ENCODE results near the gene ANK2.

ANK2 gene

DNA sequence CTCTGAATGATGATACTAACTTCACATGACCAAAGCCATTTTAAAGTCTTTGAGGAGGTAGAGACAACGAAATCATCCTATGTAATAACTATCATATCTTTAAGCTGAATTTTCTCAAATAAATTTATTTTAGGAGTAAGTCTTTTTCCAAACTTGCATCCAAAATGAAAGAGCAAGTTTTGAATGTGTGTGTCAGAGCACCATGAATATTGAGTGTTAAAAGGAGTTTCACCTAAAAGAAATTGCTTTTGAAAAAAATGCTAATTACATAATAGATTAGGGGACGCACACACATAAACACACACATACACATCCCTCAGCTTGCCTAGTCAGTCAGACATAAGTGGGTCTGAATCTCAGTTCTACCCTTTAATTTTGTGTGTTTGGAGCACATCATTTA, 1.9 kb downstream of the ANK2 start:
- no peak for TF ChIP-seq CTCF (IDR thresholded peaks at IDR 0.05)

GRCh38 chr4:113052379-113052951, 3.0 kb downstream of the ANK2 start:
- no peak for TF ChIP-seq CTCF (IDR thresholded peaks at IDR 0.05)

- TF ChIP-seq CTCF (IDR thresholded peaks at IDR 0.05): no peak
Observed at GRCh38 chr4:113053883-113054282, 4.4 kb downstream of the ANK2 start.

GRCh38 chr4:113056318-113056717, 6.9 kb downstream of the ANK2 start:
- no peak for TF ChIP-seq CTCF (IDR thresholded peaks at IDR 0.05)

DNA sequence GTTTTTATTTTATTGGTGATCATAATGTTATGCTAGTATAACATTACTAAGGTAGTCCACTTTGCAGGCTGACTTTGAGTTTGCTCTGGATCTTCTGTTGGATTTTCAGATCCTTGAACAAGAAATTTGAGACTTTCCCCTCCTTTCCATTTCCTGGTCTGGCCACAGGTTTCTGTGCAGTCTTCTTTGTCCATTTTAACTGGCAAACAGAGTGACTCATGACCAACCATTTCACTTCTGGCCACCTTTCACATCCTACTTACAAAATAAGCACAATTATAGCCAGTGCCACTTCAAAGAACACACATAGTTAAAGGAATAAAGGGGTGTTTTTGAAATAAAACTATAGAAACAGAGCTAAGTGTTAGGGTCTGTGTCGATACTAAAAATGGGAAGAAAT, 8.4 kb downstream of the ANK2 start:
- TF ChIP-seq CTCF (IDR thresholded peaks at IDR 0.05): no peak

DNA sequence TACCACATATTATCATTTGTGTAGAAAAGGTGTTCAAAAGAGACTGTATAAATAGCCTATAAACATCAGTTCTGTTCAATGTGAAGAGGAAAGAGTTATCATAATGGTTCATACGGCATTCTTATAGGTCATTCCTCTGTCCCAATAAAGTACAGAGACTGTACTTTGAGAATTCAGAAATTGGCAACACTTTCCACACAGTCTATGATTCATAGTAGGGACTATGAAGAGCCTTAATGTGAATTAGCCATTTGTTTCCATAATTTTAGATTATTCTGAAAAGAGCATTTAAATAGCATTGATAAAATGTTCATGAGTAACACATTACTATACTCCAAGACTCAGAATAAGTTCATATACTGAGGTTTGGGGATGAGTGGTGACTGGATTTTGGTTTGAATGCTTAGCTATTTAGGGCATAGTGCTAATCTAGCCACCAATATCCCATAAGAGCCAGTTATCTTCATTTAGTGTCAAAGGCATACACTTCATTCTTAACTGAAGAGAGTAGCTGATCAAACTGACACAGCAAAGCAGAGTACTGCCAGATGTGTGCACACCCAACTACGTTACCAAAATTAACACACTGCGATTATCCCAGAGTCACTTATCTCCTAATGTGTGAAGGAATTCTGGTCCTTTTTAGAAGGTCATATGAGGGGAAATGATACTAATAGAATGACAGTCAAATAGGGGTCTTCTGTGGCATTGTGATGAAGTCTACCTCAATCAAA, 10.2 kb downstream of the ANK2 start:
- TF ChIP-seq CTCF (IDR thresholded peaks at IDR 0.05): no peak

- no peak for TF ChIP-seq CTCF (IDR thresholded peaks at IDR 0.05)
Observed at GRCh38 chr4:113060853-113061252, 11.4 kb downstream of the ANK2 start.

All from LNCAP (cell line).